Measurements from ENCODE around the gene MED13. TPM values are rescaled to one million over a fixed set of nuclear protein-coding genes. Genes with fewer than 3 reads are reported as not detected.

Gene MED13
- total and polyA plus RNA-seq, 9 of the 15 experiments (the other 6 are each of a cell fraction or from before 2014, with no cell fraction given): 5.4 to 48.4 (median 28.2) TPM

DNA sequence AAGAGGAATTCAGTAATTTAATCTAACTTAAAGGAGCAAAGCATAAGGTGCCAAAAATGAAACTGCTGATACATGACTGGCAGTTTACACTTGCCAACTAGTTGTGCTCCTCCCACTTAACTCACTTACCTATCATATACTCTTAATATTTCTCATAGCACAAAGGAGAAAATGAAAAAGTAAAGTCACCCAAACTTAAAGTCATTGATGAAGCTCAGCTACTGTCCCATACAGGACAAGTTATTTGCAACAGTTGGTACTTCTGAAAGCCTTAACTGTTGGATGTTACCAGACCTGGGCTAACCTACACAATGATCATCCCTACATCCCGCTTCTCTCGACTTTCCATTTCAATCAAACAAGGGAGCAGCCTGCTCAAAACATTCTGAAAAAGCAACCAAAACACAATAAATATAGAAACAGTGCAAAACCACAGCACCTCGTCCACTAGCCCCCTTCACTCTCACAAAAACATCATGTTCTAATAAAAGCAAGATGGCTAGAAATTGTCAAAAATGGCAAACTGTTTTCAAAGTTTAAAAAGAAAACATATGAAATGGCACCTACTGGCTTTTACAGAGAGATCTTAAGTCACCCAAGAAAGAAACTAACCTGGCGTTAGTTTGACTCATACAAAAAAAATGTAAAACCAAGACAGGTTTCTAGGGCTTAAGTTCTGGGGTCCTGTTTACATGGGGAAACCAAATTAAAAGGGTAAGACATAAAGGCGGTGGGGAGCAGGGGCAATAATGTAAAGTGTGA is 868 bp downstream of the MED13 start (continued):
- TF ChIP-seq ZNF217 (CRISPR knock-in tag; IDR thresholded peaks at IDR 0.05) (no peak), ZNF239 (CRISPR knock-in tag; IDR thresholded peaks at IDR 0.05) (no peak), C11orf30 (IDR thresholded peaks at IDR 0.05; ENCODE audit: low read depth) (peak; percentile 74)
- TF ChIP-seq, protein P1, sequence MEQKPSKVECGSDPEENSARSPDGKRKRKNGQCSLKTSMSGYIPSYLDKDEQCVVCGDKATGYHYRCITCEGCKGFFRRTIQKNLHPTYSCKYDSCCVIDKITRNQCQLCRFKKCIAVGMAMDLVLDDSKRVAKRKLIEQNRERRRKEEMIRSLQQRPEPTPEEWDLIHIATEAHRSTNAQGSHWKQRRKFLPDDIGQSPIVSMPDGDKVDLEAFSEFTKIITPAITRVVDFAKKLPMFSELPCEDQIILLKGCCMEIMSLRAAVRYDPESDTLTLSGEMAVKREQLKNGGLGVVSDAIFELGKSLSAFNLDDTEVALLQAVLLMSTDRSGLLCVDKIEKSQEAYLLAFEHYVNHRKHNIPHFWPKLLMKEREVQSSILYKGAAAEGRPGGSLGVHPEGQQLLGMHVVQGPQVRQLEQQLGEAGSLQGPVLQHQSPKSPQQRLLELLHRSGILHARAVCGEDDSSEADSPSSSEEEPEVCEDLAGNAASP (IDR thresholded peaks at IDR 0.05): no peak

DNA sequence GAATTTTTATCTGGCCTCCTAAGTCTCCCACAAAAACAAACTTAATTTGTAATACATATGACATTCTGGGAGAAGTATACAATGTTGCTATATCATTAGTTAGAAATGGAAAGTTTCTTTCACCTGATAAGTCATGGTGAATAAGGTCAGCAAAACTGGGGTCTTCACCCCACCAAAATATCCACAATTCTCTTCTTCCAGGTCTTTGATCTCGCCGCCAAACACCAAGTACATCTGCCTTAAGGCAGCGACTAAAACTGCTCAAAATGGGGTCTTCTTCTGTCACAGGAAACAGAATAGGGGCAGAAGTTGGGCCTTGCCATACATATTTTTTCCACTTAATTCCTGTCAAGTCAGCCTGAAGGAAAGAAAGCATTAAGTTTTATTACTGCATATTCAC is 2.1 kb downstream of the MED13 start:
- POLR2A ChIA-PET: interaction anchor here (0.5 to 3.2 kb wide), 3 partner anchors 10 to 971 kb away, joined by 3 to 16 read pairs (median 4); no protein-coding TSS in a partner anchor
- BruUV-seq (replicated peaks): no TSS peak
- in situ Hi-C loops (cut with MboI): no loop called here

More for the DNA sequence above, 2.1 kb downstream of the MED13 start:
- peaks cover 49% of the 10 kb centered on the region for H3K36me3 ChIP-seq (ENCODE audit: control insufficient read depth, insufficient read depth, low read length)
- peak overlapping the region; percentile 98 for H3K4me2 ChIP-seq (ENCODE audit: insufficient read depth, low read length)
- peaks cover 78% of the 10 kb centered on the region for H3K79me2 ChIP-seq (ENCODE audit: control insufficient read depth, insufficient read depth, low read length)
- H3K4me3 ChIP-seq: peak overlapping the region; percentile 86
- peaks cover 27% of the 10 kb centered on the region for H4K20me1 ChIP-seq (replicated peaks; ENCODE audit: control insufficient read depth, insufficient read depth, low read length)
- H3K27me3 ChIP-seq (ENCODE audit: control insufficient read depth in 2 of 2, insufficient read depth in 2 of 2, low read length in 2 of 2): no peaks in the 10 kb centered on the region
- DNase-seq (ENCODE audit: extremely low read depth in 1 of 4, low spot score in 3 of 4) (peak in 1 of 4 experiments; percentile 16), FAIRE-seq (no peak), ATAC-seq (no peak)
- H3K27ac ChIP-seq (ENCODE audit: extremely low read depth, low read depth, low read length): peak overlapping the region; percentile 89; the same call in 2 of the 3 replicates
- intact Hi-C loops (cut with micrococcal nuclease): no loop called here
- TF ChIP-seq YY1 (IDR thresholded peaks at IDR 0.05; ENCODE audit: borderline replicate concordance in 1 of 3, control insufficient read depth in 1 of 3, extremely low read depth in 1 of 3, insufficient read depth in 3 of 3, insufficient read length in 1 of 3, insufficient replicate concordance in 2 of 3, low read depth in 1 of 3, low read length in 2 of 3) (no peak), ELF4 (CRISPR knock-in tag; IDR thresholded peaks at IDR 0.05) (no peak), RBBP5 (IDR thresholded peaks at IDR 0.05; ENCODE audit: borderline replicate concordance, insufficient read depth, low read length, poor library complexity, severe bottlenecking) (no peak), NR1H2 (CRISPR knock-in tag; IDR thresholded peaks at IDR 0.05) (no peak), ZC3H4 (CRISPR knock-in tag; IDR thresholded peaks at IDR 0.05; ENCODE audit: borderline replicate concordance) (no peak), ZNF436 (CRISPR knock-in tag; IDR thresholded peaks at IDR 0.05) (no peak), SREBF2 (CRISPR knock-in tag; IDR thresholded peaks at IDR 0.05) (no peak)
- CTCF ChIA-PET (ENCODE audit: low intra/inter-chr PET ratio): no interaction called here
- no peak overlapping the region for H2AFZ ChIP-seq (ENCODE audit: low read depth, low read length)
- H3K4me1 ChIP-seq (replicated peaks in 1 of 2; ENCODE audit: control insufficient read depth in 2 of 2, insufficient read depth in 2 of 2, low read length in 2 of 2): peaks cover 4 to 7% of the 10 kb centered on the region in 2 experiments; a peak in 3 of 5 replicates
- no peaks in the 10 kb centered on the region for H3K9me3 ChIP-seq (replicated peaks; ENCODE audit: control insufficient read depth, insufficient read depth, low read depth, low read length)
- peak overlapping the region; percentile 49 to 83; a peak in 3 of 4 replicates for H3K9ac ChIP-seq (ENCODE audit: insufficient read depth in 1 of 2, low read depth in 2 of 2, low read length in 2 of 2)
- H3K9me1 ChIP-seq (ENCODE audit: control insufficient read depth, insufficient read depth, low read length): no peaks in the 10 kb centered on the region
- WGBS (ENCODE audit: insufficient coverage, low coverage, missing lambda C conversion rate): 2% methylated on average over 3 of the region's 3 CpGs
